ENCODE results near the gene CTDNEP1.

CTDNEP1 gene

DNA sequence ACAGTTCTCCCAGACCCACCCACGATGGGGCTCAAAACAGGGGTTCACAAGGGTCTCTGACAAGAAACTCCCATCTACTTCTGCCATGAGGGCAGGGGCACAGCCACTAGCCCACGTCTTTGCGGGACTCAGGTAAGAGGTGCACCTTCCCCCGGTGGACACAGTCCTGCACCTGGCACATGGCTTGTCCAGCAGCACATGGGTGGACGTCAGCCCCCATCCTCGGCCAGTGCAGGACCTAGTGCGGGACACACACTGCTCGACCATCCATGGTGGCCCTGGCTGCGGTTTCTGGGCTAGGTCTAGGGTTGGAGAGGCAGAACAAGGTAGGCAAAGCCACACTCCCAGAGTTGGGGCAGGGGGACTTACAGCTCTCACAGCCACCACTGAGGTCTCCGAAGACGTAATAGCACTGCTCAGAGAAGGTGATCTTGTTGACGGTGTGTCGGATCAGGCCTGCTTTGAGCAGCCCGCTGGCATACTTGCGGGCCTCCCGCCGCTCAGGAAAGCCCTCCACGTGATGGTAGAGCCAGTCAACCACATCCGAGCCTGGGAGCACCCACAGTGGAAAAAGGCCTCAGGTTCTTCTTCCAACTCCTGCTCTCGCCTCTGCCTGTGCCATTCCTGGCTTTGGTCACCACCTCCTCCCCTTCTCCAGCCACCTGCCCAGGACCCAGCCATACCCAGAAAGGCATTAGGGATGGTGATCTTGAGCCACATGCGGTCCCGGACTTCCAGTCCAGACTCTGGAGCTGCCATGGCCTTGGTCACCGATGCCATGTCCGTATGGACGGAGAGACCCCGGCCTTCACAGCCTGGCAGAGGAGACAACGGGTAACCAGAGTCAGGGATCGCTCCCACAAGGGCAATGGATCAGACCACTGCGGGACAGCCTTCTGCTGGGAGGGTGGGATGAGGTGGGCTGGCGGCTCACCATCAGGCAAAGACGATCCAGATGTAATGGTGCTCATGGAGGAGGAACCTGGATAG, 24.5 kb downstream of the CTDNEP1 start:
- no peak for DNase-seq (ENCODE audit: low read depth)

DNA sequence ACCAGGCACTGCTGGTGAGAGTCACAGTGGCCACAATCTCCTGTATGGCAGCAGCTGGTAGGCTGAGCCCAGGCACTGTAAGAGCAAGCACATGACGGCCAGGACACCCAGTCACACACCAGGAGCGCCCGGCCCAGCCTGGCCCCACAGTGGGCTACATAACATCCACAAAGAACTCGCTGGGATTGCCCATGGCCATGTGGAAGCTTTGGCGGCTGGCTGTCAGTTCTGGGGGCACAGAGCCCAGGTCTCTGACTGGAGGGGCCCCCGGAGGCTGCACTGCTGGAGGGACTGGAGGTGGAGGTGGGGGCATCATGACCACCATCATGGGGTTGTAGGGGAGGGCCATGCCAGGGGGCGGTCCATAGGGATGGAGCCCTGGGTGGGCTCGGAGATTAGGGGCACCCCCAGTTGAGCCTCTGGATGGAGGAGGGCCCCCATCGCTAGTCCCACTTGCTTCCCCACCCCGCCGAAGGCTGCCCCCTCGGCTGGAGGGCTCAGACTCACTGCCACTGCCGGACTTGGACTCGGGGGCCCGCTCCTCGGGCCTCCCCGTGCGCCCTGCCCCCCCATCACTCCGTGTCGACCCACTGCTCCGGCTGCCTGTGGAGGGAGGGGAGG, 25.7 kb downstream of the CTDNEP1 start:
- no peak for DNase-seq (ENCODE audit: low read depth)

DNA sequence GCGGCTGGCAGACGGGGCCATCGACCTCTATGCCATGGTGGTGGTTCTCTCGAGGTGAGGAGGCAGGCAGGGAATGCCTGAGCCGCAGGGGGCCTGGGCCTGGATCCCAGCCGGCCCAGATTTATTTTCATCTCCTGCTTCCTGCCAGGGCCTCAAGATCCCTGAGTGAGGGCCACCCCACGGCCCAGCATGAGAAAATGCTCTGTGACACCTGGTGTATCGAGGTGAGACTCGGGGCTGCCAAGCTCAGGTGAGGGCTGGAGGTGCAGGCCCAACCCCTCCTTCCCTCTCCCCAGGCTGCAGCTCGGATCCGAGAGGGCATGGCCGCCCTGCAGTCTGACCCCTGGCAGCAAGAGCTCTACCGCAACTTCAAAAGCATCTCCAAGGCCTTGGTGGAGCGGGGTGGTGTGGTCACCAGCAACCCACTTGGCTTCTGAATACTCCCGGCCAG, 26.8 kb downstream of the CTDNEP1 start:
- no peak for DNase-seq (ENCODE audit: low read depth)

DNA sequence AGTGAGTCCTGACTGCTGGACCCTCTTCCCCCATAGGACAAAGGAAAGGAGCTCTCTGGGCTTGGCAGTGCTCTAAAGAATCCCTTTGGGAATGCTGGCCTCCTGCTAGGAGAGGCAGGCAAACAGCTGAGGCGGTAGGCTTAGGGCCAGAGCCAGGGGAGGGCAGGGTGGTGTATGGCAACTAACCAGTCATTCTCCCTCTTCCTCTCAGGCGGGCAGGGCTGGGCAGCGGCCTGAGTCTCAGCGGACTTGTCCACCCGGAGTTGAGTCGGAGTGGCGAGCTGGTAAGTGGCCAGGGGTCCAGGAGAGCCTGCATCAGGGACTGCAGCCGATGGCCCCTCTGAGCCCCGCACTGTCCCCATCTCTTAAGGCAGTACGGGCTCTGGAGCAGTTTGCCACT, 27.4 kb downstream of the CTDNEP1 start:
- no peak for DNase-seq (ENCODE audit: low read depth)

DNA sequence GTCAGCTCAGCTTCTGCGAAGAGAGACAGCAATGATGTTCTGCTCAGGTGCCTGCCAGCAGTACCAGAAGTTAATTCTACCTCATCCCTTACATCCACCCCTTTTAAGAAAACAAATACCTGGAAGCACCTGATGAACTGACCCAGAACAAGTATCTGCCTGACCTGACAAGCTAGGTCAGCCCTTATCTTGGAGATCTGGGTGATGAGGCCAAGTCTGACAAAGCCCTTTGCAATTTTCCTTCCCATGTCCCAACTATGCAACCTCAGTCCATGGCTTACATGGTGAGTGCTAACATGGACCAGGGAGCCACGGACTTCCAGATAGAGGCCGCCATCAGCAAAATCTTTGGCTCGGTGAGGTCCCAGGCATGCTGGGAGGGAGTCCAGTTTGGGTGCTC, 28.2 kb downstream of the CTDNEP1 start:
- DNase-seq (ENCODE audit: low read depth) = no peak

DNA sequence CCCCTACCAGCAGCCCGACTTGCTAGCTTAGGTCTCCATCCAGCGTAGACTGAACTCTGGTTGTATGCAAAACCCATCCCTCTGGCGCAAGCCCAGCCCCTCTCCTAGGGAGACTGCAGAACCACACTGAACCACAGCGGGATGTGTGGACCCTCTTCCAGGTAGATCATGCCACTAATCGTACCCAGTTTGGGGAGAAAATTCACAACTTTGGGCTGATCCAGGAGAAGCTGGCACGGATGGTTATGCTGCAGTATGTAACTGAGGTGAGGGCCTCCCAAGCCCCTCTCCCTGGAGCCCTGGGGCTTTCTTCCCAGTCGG, 28.6 kb downstream of the CTDNEP1 start:
- no peak for DNase-seq (ENCODE audit: low read depth)

DNA sequence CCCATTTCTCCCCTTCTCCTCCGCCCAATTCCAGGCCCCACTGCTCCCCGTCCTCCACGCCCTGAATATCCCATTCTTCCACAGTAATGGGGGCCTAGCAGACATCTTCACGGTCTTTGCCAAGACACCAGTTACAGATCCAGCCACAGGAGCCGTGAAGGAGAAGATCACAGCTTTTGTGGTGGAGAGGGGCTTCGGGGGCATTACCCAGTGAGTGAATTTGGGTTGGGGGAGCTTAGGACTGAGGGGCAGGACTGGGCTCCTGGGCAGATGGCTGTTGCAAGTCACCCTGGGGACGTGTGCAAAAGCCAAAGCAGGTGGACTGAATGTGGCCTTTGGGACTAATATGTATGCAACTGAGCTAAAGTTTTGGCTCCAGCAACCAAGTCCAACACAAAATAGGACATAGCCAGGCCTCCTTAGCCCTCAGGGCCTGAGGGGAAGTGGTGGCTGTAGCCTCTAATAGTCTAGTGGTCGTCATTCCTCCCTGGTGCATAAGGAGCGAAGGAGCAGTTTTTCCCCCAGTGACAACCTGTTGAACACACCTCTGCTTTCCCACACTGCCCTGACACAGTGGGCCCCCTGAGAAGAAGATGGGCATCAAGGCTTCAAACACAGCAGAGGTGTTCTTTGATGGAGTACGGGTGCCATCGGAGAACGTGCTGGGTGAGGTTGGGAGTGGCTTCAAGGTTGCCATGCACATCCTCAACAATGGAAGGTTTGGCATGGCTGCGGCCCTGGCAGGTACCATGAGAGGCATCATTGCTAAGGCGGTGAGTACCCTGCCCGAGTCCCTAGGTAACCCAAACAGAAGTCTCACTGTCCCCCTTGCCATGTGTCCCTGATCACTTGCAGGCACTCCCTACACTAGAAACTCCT, 29.2 kb downstream of the CTDNEP1 start:
- no peak for DNase-seq (ENCODE audit: low read depth)

DNA sequence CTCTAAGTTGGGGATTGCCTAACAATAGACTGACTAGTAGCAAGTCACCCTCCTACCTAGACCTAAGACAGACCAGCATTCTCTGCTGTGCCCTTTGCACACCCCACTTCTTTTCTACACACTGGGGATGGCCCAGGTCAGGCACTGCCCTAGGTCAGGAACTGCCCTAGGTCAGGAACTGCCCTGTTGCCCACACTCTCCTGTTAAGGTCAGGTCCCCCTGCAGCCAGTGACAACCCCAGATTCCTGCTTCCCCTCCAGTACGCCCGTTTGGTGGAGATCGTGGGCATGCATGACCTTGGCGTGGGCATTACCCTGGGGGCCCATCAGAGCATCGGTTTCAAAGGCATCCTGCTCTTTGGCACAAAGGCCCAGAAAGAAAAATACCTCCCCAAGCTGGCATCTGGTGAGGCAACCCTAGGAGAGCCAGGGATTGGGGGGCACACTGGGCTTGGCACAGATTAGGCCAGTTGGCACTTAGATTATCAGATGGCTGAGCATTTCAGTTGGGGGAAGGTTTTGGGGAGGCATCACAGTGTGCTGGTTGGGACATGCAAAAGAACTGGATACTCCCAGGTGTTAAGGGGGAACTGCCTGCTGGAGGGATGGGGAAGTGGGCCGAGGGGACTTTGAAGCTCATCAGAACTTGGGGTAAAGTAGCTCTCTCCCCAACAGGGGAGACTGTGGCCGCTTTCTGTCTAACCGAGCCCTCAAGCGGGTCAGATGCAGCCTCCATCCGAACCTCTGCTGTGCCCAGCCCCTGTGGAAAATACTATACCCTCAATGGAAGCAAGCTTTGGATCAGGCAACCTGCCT, 30.0 kb downstream of the CTDNEP1 start:
- DNase-seq (ENCODE audit: low read depth) = no peak

DNA sequence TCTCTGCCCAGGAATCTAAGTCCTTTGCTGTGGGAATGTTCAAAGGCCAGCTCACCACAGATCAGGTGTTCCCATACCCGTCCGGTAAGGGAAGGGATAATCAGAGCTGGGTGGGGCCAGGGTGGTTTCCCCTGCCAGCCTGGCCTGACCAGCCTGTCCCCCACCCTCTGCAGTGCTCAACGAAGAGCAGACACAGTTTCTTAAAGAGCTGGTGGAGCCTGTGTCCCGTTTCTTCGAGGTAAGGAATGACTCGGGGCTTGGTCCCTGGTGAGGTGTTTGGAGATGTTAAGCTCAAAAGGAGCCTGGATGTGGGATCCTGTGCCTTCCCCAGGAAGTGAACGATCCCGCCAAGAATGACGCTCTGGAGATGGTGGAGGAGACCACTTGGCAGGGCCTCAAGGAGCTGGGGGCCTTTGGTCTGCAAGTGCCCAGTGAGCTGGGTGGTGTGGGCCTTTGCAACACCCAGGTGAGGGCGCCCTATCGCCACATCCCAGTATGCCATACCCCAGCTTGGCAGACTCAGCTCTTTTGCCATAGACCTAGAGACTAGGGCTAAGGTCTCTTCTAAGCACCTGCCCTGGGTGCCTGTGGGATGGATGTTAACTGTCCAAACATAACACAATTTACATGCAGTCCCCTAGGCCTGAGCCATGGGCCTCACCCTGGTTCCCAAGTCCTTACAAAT, 30.8 kb downstream of the CTDNEP1 start:
- no peak for DNase-seq (ENCODE audit: low read depth)

DNA sequence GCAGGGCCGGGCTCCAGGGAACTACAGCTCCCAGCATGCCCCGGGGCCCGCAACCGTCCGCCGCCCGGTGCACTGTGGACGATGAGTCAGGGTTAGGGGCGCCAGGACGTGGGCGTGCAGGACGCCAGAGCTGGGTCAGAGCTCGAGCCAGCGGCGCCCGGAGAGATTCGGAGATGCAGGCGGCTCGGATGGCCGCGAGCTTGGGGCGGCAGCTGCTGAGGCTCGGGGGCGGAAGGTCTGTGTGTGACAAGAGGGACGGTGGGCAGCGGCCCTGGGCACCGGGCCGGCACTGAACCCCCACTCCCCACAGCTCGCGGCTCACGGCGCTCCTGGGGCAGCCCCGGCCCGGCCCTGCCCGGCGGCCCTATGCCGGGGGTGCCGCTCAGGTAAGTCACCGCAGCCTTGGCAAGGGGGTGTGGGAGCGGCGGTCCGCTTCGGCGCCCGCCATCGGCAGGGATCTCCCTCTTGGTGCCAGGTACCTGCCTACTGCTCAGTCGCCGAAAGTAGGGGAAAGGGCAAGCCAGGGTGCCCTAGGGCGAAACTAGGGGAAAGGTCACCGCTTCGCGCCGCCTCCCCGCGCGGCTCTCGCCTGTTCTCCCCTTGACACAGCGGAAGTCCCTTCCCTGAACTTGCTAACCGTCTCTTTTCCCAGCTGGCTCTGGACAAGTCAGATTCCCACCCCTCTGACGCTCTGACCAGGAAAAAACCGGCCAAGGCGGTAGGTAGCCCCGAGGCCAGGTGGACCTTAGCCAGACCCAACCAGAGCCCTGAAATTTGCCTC, 31.5 kb downstream of the CTDNEP1 start, which contains the start of the genes ACADVL and DLG4:
ACADVL (plus strand) TSS at position 127 of the 781 bp plus-strand sequence; CDS start at position 174, 47 bp downstream.
DLG4 (minus strand) TSS at position 25 of the 781 bp plus-strand sequence.
- peak; percentile 65 for DNase-seq (ENCODE audit: low read depth)

DNA sequence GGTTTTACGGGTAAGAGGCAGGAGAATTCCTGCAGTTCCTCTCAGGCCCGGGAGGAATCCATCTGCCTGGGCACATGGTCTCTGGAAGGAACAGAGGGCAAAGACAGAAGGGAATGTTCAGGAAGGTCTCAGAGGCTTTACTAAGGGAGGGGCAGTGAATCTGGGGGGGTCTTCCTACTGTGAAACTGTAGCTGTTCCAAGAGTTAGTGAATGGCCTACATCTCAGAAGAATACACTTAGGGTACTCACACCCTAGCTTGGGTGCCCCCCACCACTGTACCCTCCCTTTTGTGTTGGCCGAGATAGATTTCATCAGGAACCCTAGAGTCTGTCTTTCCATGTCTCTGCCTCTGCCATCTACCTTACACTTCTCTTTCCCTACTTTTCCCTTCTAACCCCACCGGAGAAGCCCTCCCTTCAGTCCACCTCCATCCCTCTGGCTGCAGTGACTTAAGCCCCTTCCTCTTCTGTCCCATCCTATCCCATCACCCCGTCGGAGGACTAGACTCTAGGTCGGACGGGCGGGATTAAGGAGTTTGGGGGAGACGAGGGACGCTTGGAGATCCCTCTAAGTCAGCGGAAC, 32.2 kb downstream of the CTDNEP1 start:
- DNase-seq (ENCODE audit: low read depth) = no peak

DNA sequence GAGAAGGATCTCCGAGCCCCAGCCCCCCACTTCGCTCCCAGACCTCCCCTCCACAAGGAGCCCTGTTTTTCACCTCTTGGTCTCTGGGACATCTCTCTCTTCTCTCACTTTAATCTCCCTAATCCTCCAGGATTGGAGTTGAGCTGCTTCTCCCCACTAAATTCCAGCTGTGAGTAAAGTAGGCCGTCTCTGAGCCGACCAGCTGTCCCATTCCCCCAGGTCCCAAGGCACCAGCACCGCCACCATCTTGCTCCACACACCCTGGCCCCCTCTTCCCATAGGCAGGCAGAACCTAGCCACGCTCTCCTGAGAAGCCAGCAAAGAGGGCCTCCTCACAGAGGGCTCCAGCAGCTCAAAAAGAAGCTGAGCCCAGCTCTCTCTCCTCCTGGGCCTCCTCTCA, 32.8 kb downstream of the CTDNEP1 start:
- no peak for DNase-seq (ENCODE audit: low read depth)

DNA sequence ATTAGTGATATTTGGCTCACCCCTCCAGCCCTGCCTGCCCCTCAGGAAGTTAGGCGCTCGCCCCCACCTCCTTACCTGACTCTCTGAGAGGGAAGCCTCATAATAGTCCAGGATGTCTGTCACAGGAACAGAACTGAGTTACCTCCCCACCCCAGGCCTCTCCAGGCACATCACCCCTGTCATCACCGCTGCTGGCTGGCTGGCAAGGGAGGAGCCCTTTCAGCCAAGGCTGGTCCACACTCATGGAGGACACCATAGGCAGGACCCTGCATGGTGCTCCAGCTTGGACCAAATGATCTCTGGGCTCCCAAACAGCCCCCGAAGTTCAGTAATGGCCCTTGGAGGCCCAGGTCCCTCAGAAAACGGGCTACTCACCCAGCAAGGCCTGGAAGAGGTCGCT, 33.4 kb downstream of the CTDNEP1 start:
- no peak for DNase-seq (ENCODE audit: low read depth)

DNA sequence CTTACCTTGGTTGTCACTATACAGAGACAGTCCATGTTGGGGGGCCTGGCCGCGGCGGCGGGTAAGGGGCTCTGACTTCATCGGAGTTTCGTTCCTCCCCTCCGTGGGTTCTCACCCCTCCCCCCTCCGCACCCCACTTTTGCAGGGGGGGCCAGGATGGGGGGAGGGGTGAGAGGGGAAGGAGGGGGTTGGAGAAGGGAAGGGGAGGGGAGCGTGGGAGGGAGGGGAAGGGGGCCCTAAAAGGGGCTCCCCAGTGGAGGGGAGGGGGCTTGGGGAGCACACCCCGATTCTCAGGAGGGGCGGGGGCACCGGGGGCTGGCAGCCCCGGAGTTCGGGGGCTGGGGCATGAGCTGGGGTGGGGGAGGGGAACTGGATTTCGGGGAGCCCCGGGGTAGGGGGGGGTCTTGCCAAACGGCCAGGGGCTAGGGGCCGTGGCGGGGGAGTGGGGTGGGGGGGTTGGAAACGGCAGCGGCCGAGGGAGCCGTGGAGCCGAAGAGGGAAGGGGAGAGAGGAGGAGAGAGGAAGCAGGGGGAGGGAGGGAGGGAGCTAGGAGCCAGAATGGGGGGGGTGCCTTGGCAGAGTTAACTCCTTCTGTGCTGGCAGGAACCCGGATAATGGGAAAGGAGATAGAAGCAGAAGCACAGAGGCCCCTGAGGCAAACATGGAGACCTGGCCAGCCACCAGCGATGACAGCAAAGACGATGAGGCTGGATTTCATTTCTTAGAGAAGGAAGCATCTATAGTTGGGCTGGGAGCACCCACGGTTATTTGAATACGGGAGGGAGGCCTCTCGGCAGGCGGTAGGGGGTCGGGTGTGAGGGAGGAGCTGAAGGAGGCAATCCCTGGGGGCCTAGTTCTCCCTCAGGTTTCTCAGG, 34.2 kb downstream of the CTDNEP1 start:
- no peak for DNase-seq (ENCODE audit: low read depth)

DNA sequence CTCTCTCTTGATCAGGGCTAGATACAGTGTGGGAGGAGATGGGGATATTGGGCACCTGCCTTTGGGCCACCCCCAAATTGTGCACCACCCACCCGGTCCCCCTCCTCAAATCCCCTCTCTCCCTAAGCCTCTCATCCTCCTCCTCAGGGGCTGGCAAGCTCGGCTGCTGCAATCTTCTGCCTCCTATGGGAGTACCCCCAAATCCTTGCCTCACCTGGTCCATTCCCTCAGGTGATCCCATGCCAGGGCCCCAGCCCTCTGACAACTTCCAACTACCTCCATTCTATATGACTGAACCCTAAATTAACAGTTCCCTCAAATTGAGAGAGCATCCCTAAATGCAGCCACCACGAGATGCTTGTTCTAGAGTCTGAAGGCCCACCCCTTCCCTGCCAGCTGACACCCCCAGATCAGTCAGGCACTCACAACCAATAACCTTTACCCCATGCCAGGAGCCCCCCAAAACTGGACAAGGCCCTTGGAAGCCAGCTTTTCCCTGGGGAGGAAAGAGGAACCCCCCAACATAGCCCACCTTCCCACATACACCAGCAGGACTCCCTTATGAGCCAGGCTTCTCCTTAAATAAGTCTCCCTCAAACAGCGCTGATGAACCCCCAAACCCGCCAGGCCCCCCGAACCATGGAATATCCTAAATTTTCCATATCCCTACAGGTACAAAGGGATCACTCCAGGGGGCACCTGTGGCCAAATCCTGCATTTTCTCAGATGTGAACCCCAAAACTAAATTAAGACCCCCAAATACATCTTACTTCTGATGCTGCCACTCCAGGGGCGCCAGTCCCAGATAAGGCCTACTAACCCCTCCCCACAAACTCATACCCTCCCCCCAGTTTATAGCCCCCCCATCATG, 35.1 kb downstream of the CTDNEP1 start:
- DNase-seq (ENCODE audit: low read depth) = no peak

DNA sequence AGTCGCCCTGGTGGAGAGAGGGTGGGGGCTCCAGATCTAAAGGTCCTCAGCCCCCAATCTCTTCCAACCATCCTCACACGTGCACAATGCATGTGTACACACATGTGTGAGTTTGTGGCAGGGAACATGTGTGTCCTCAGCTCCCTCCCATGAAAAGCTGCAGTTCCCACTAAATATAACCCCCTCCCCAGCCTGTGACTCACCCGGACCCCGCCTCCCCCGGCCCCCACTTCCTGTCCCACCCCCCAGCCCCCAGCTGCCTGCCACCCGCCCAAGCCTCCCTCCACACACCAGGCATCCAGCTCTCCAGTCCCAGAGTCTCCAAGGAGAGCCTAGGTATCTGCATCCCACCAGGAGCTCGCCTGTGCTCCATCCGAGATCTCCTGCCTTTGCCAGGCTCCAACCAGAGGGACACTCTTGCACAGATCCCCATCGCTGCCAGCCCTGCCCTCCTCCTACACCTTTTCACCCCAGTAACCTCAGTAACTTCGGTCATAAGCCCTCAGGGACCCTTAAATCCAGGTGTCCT, 35.8 kb downstream of the CTDNEP1 start:
- DNase-seq (ENCODE audit: low read depth) = no peak

DNA sequence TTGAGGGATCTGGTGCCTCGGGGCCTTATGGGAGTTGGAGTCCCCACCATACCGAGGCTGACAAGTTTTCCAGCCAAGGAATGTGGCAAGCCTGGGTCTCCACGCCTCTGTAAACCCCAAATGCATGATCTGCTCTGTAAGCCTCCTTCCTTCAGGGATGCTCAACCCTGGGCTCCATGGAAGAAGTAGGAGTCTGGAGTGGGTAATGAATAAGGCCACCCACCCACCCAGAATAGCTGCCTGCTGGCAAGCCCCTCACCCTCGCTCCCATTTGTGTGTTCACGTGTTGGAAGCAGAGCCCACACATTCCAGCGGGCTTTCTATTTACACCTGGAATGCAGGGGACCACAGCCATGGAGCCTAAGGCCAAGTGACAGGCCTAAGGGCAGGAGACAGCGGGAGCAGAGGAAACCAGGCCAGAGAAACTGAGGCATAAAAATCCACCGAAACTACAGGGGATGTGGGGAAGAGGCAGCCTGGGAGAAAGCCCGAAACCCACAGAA, 36.3 kb downstream of the CTDNEP1 start:
- DNase-seq (ENCODE audit: low read depth) = no peak
